ENCODE measurements around the gene SSTR3.

DNA sequence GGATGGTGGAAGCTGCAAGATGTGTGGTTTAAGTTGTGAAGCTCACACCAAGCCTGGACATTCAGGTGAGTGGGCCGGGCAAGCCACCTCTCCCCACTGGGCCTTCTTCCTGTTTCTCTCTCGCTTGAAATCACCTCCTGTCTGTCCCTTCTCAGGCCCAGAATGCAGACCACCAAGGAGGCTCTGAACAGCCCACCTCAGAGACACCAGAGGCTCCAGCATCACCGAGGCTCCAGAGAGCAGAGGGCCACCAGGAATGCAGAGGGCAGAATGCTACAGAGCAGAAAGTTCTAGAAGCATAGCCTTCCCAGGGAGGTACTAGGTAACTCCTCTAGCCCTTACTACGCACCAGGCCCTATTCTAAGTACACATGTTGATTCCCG is 47.8 kb downstream of the SSTR3 start:
- TF ChIP-seq SUZ12 (IDR thresholded peaks at IDR 0.05) (no peak), BHLHE40 (IDR thresholded peaks at IDR 0.05; ENCODE audit: borderline replicate concordance) (no peak), SP1 (IDR thresholded peaks at IDR 0.05) (no peak), NFRKB (IDR thresholded peaks at IDR 0.05) (no peak), LEF1 (IDR thresholded peaks at IDR 0.05; ENCODE audit: borderline replicate concordance) (no peak), ZNF384 (IDR thresholded peaks at IDR 0.05) (no peak), ARNT (IDR thresholded peaks at IDR 0.05) (no peak)
